ENCODE data around the gene FAXDC2. TPM values are rescaled to one million over a fixed set of nuclear protein-coding genes. Genes with fewer than 3 reads are reported as not detected.

FAXDC2 gene
- total and polyA plus RNA-seq, 2 of the 13 experiments (the other 11 are each of a cell fraction or from before 2014, with no cell fraction given): 4.7 to 58.8 TPM

DNA sequence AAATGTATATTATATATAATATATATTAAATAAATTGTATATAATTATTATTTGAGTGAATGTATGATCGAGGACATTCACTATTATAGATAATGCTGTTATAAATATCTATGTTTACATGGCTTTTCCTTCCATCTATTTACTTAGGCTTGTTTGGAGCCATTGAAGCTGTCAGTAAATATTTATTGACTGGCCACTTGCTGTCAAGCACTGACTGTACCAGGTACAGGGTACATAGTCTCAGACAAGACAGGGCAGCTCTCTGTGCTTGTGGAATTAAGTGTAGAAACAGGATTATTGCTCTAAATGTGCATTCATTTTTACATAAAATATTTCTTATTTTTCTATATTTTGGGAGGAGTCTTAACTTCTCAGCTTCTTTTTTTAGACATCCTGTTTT, 16.4 kb downstream of the FAXDC2 start (continued):
- TF ChIP-seq ZSCAN20 (CRISPR knock-in tag; IDR thresholded peaks at IDR 0.05; ENCODE audit: borderline replicate concordance): no peak
- no peak for TF ChIP-seq ZNF331 (CRISPR knock-in tag; IDR thresholded peaks at IDR 0.05)
- no peak for TF ChIP-seq BORCS8-MEF2B (CRISPR knock-in tag; IDR thresholded peaks at IDR 0.05)
- TF ChIP-seq, protein P1, sequence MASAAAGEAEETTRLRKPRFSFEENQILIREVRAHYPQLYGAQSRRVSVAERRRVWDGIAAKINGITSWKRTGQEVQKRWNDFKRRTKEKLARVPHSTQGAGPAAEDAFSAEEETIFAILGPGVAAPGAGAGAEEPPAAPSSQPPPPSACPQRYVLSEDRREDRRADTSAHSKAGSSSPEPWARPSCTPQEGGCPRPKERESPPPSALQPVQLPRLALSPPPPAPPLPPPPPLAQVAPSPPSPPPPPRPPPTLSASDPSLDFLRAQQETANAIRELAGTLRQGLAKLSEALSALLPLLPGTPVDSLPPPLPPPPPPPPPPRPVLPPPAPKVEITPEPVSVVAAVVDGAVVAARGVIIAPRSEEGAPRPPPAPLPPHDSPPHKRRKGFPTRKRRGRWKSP (CRISPR knock-in tag; IDR thresholded peaks at IDR 0.05): no peak
- TF ChIP-seq JUNB (CRISPR knock-in tag; IDR thresholded peaks at IDR 0.05; ENCODE audit: borderline replicate concordance): no peak
- TF ChIP-seq ZNF180 (CRISPR knock-in tag; IDR thresholded peaks at IDR 0.05; ENCODE audit: borderline replicate concordance, low read depth): no peak
- no peak for TF ChIP-seq GTF3A (CRISPR knock-in tag; conservative IDR thresholded peaks at IDR 0.05)
- TF ChIP-seq ZNF816 (CRISPR knock-in tag; IDR thresholded peaks at IDR 0.05; ENCODE audit: borderline replicate concordance): no peak
- TF ChIP-seq, protein P2, sequence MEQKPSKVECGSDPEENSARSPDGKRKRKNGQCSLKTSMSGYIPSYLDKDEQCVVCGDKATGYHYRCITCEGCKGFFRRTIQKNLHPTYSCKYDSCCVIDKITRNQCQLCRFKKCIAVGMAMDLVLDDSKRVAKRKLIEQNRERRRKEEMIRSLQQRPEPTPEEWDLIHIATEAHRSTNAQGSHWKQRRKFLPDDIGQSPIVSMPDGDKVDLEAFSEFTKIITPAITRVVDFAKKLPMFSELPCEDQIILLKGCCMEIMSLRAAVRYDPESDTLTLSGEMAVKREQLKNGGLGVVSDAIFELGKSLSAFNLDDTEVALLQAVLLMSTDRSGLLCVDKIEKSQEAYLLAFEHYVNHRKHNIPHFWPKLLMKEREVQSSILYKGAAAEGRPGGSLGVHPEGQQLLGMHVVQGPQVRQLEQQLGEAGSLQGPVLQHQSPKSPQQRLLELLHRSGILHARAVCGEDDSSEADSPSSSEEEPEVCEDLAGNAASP (CRISPR knock-in tag; IDR thresholded peaks at IDR 0.05; ENCODE audit: borderline replicate concordance): peak; percentile 58; the same call in 1 of the 2 replicates
- no peak for TF ChIP-seq ZNF800 (CRISPR knock-in tag; IDR thresholded peaks at IDR 0.05)
- TF ChIP-seq PCBP1 (IDR thresholded peaks at IDR 0.05; ENCODE audit: borderline replicate concordance, low read depth, low read length): no peak
- no peak for TF ChIP-seq ZNF12 (CRISPR knock-in tag; IDR thresholded peaks at IDR 0.05)
- TF ChIP-seq STAT6 (CRISPR knock-in tag; IDR thresholded peaks at IDR 0.05; ENCODE audit: borderline replicate concordance): no peak
- peak; percentile 47; the same call in 1 of the 2 replicates for TF ChIP-seq HDAC2 (CRISPR knock-in tag; IDR thresholded peaks at IDR 0.05)
- TF ChIP-seq, protein P3, sequence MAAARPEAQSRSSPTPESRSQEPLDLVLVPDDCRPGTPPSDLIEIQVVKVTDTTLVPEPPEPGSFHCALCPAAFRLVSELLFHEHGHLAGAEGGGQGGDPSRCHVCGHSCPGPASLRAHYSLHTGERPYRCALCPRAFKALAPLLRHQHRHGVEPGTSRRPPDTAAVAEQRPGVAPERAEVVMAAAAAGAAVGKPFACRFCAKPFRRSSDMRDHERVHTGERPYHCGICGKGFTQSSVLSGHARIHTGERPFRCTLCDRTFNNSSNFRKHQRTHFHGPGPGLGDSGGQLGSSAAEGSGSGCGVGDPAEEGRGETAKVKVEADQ (CRISPR knock-in tag; IDR thresholded peaks at IDR 0.05; ENCODE audit: borderline replicate concordance): no peak
- no peak for TF ChIP-seq ZBTB21 (CRISPR knock-in tag; IDR thresholded peaks at IDR 0.05)
- no peak for TF ChIP-seq ZNF674 (CRISPR knock-in tag; IDR thresholded peaks at IDR 0.05; ENCODE audit: low read depth)
- no peak for TF ChIP-seq SMARCE1 (IDR thresholded peaks at IDR 0.05; ENCODE audit: borderline replicate concordance)
- no peak for TF ChIP-seq HNRNPL (IDR thresholded peaks at IDR 0.05; ENCODE audit: low read depth, low read length)
- no peak for TF ChIP-seq ZSCAN12 (CRISPR knock-in tag; IDR thresholded peaks at IDR 0.05)
- TF ChIP-seq, protein P4, sequence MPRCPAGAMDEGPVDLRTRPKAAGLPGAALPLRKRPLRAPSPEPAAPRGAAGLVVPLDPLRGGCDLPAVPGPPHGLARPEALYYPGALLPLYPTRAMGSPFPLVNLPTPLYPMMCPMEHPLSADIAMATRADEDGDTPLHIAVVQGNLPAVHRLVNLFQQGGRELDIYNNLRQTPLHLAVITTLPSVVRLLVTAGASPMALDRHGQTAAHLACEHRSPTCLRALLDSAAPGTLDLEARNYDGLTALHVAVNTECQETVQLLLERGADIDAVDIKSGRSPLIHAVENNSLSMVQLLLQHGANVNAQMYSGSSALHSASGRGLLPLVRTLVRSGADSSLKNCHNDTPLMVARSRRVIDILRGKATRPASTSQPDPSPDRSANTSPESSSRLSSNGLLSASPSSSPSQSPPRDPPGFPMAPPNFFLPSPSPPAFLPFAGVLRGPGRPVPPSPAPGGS (CRISPR knock-in tag; IDR thresholded peaks at IDR 0.05): no peak
- 0 out of 2 replicates have a peak, but pooled peaks have one; percentile 59 for TF ChIP-seq ZSCAN9 (CRISPR knock-in tag; IDR thresholded peaks at IDR 0.05; ENCODE audit: borderline replicate concordance)

Data from HepG2 (cell line).